Measurements from ENCODE around the gene DAB1.

The DAB1 gene

GRCh38 chr1:57411262-57411661, 12.6 kb downstream of the DAB1 start:
- DNase-seq, result no peak

GRCh38 chr1:57410508-57410907, 13.4 kb downstream of the DAB1 start:
- no peak for DNase-seq

- DNase-seq, result no peak
These were observed 15.9 kb downstream of the DAB1 start for GRCh38 chr1:57407928-57408327.

GRCh38 chr1:57406428-57406970, 17.4 kb downstream of the DAB1 start:
- DNase-seq, result no peak

- DNase-seq, result no peak
These were observed 19.0 kb downstream of the DAB1 start for GRCh38 chr1:57404884-57405283.

GRCh38 chr1:57403201-57403600, 20.7 kb downstream of the DAB1 start:
- DNase-seq, result no peak

- no peak for DNase-seq
These were observed 22.2 kb downstream of the DAB1 start for GRCh38 chr1:57401671-57402070.

- no peak for DNase-seq
These were observed 23.8 kb downstream of the DAB1 start for GRCh38 chr1:57400048-57400447.

- no peak for DNase-seq
These were observed 30.7 kb downstream of the DAB1 start for GRCh38 chr1:57393058-57393584.

GRCh38 chr1:57385336-57385735, 38.5 kb downstream of the DAB1 start:
- no peak for DNase-seq

GRCh38 chr1:57384901-57385300, 39.0 kb downstream of the DAB1 start:
- no peak for DNase-seq

- no peak for DNase-seq
These were observed 39.6 kb downstream of the DAB1 start for GRCh38 chr1:57384284-57384683.

GRCh38 chr1:57381871-57382270, 42.0 kb downstream of the DAB1 start:
- no peak for DNase-seq

- DNase-seq, result no peak
These were observed 42.4 kb downstream of the DAB1 start for GRCh38 chr1:57381426-57381825.

- no peak for DNase-seq
These were observed 42.9 kb downstream of the DAB1 start for GRCh38 chr1:57380923-57381322.

- DNase-seq, result no peak
These were observed 45.3 kb downstream of the DAB1 start for GRCh38 chr1:57378534-57378933.

- no peak for DNase-seq
These were observed 46.3 kb downstream of the DAB1 start for GRCh38 chr1:57377339-57378139.

- DNase-seq, result no peak
These were observed 47.8 kb downstream of the DAB1 start for GRCh38 chr1:57376041-57376440.

GRCh38 chr1:57369889-57370288, 54.0 kb downstream of the DAB1 start:
- DNase-seq, result no peak

- DNase-seq, result no peak
These were observed 55.9 kb downstream of the DAB1 start for GRCh38 chr1:57367945-57368344.

- no peak for DNase-seq
These were observed 60.2 kb downstream of the DAB1 start for GRCh38 chr1:57363643-57364042.

- no peak for DNase-seq
These were observed 60.7 kb downstream of the DAB1 start for GRCh38 chr1:57363165-57363564.

- no peak for DNase-seq
These were observed 61.4 kb downstream of the DAB1 start for GRCh38 chr1:57362480-57362879.

GRCh38 chr1:57361516-57361915, 62.3 kb downstream of the DAB1 start:
- DNase-seq, result no peak

All from NCI-H2081 (cell line).